Upper lobe of left lung (tissue), 6 donors: ENCODE results near the gene HCST. TPM values are rescaled to one million over a fixed set of nuclear protein-coding genes. Genes with fewer than 3 reads are reported as not detected.
"Not testable (repeated sequence)": the region's sequence is repeated elsewhere in the genome, so short reads cannot be mapped to it uniquely, and the experiment has no call there.

Experiments used
- ATAC-seq, 2 donors: fragments of 200-7000 bp; cut with Tn5 transposase; one replicate each; pipeline ENCODE4 v1.9.1; 2022; ENCODE audit warnings: mild to moderate bottlenecking in 2 of 2, moderate library complexity in 2 of 2; ENCODE audit not compliant: low FRiP score in 2 of 2
- DNase-seq, 2 donors: peaks; one replicate each; pipeline ENCODE4 v3.0.0-alpha.2; 2019 to 2020
- H3K27ac ChIP-seq, 4 donors: fragments of 200-600 bp; sonication (generic); one replicate each; pipeline ENCODE4 v1.5.1; 2016 to 2019
- H3K27me3 ChIP-seq, 4 donors: fragments of 200-600 bp; sonication (generic); one replicate each; pipeline ENCODE4 v1.5.1; 2017 to 2019
- H3K36me3 ChIP-seq, 4 donors: fragments of 200-600 bp; sonication (generic); one replicate each; pipeline ENCODE4 v1.5.1; 2016 to 2019
- H3K4me1 ChIP-seq, 4 donors: fragments of 200-600 bp; sonication (generic); one replicate each; pipeline ENCODE4 v1.5.1; 2018 to 2019
- H3K4me3 ChIP-seq, 4 donors: fragments of 200-600 bp; sonication (generic); one replicate each; pipeline ENCODE4 v1.5.1; 2017 to 2019; ENCODE audit warnings: mild to moderate bottlenecking in 2 of 4, moderate library complexity in 1 of 4
- H3K9me3 ChIP-seq, 4 donors: fragments of 200-600 bp; sonication (generic); one replicate each; pipeline ENCODE4 v1.5.1; 2018 to 2019
- CTCF ChIP-seq, 6 experiments: fragments of 450-650 bp in 4 of 6; fragments of 200-600 bp in 2 of 6; sonication (generic) in 2 of 6; IDR thresholded peaks; one replicate each; pipeline ENCODE4 v1.5.1; 2016 to 2019; ENCODE audit warnings: antibody characterized with exemption in 6 of 6
- EP300 ChIP-seq, 4 donors: sonication (generic); formaldehyde crosslinking; IDR thresholded peaks; one replicate each; pipeline ENCODE4 v1.5.1; 2017; ENCODE audit warnings: antibody characterized with exemption in 4 of 4, control low read depth in 2 of 4
- POLR2A ChIP-seq, 4 donors: fragments of 450-650 bp; IDR thresholded peaks; one replicate each; pipeline ENCODE4 v1.5.1; 2016 to 2017; ENCODE audit warnings: antibody characterized with exemption in 4 of 4, mild to moderate bottlenecking in 2 of 4
- POLR2AphosphoS5 ChIP-seq, 2 donors: sonication (generic); formaldehyde crosslinking; IDR thresholded peaks; one replicate each; pipeline ENCODE4 v1.5.1; 2017; ENCODE audit warnings: antibody characterized with exemption in 2 of 2
- WGBS, 2 donors: methylation state at CpG; one replicate each; pipeline ENCODE4 v1.1.5; 2017 to 2018; 5-methylcytosine and 5-hydroxymethylcytosine counted together
- total RNA-seq, 6 donors: library from RNA; depleted of rRNA in 4 of 6; stranded (reverse); fragments of >200 nt in 4 of 6; gene quantifications; one replicate each; pipeline versions ENCODE4 v1.1.0 to v1.2.1, GENCODE V29; 2016 to 2021
- donor health status: DM: no; HTN: no; CAD: no; lungs with moderate emphysema.
- donor health status: DM: no; HTN: yes; CAD: no; lungs with severe emphysema.

HCST gene
- total RNA-seq, 6 donors from 2014 or later: 10.2 to 40.8 (median 19.9) TPM; not detected in 1

- H3K4me1 ChIP-seq: peaks cover 16 to 26% (median 22%) of the 10 kb centered on the region in 4 donors
- no peaks in the 10 kb centered on the region for H3K9me3 ChIP-seq
- H3K4me3 ChIP-seq: peak overlapping the region in 2 of 4 donors; percentile 9 to 21
- no peak for TF ChIP-seq EP300 (IDR thresholded peaks at IDR 0.05)
- TF ChIP-seq POLR2AphosphoS5 (IDR thresholded peaks at IDR 0.05): no peak
- no peak for TF ChIP-seq POLR2A (IDR thresholded peaks at IDR 0.05)
- TF ChIP-seq CTCF (IDR thresholded peaks at IDR 0.05): no peak
- ATAC-seq (peak; percentile 42 to 70), DNase-seq (peak; percentile 74 to 92)
- H3K36me3 ChIP-seq: no peaks in the 10 kb centered on the region
- no peak overlapping the region for H3K27ac ChIP-seq
- peaks cover 0 to 30% (median 10%) of the 10 kb centered on the region in 4 donors for H3K27me3 ChIP-seq
- WGBS, 2 donors: 3% methylated on average over 21 to 47 of the region's 51 CpGs
Measured at GRCh38 chr19:35869327-35870123, 32.8 kb upstream of the HCST start.

- ATAC-seq, H3K36me3 ChIP-seq, DNase-seq, H3K27ac ChIP-seq, H3K9me3 ChIP-seq: not testable (repeated sequence)
- peaks cover 0 to 30% (median 10%) of the 10 kb centered on the region in 4 donors for H3K27me3 ChIP-seq
- peak overlapping the region in 2 of 4 donors; percentile 9 to 21 for H3K4me3 ChIP-seq
- 42 to 43% methylated on average over 26 of the region's 26 CpGs for WGBS, 2 donors
- H3K4me1 ChIP-seq: peaks cover 16 to 26% (median 22%) of the 10 kb centered on the region in 4 donors
Measured at GRCh38 chr19:35870124-35870736, 32.1 kb upstream of the HCST start.

GRCh38 chr19:35870798-35871197 is 31.5 kb upstream of the HCST start:
- H3K27ac ChIP-seq: no peak overlapping the region
- WGBS, 2 donors: 65 to 76% methylated on average over 12 of the region's 12 CpGs
- no peak for TF ChIP-seq EP300 (IDR thresholded peaks at IDR 0.05)
- TF ChIP-seq POLR2AphosphoS5 (IDR thresholded peaks at IDR 0.05): no peak
- no peak for TF ChIP-seq CTCF (IDR thresholded peaks at IDR 0.05)
- TF ChIP-seq POLR2A (IDR thresholded peaks at IDR 0.05): no peak
- H3K27me3 ChIP-seq: peaks cover 0 to 30% (median 10%) of the 10 kb centered on the region in 4 donors
- H3K4me3 ChIP-seq: no peak overlapping the region
- H3K9me3 ChIP-seq: no peaks in the 10 kb centered on the region
- no peaks in the 10 kb centered on the region for H3K36me3 ChIP-seq
- H3K4me1 ChIP-seq: peaks cover 16 to 26% (median 22%) of the 10 kb centered on the region in 4 donors
- DNase-seq (no peak), ATAC-seq (no peak)

- Histone ChIP-seq H3K4me3 (no peak overlapping the region), H3K36me3 (no peaks in the 10 kb centered on the region), H3K9me3 (no peaks in the 10 kb centered on the region), H3K4me1 (peaks cover 16 to 26% (median 22%) of the 10 kb centered on the region in 4 donors), H3K27ac (no peak overlapping the region), H3K27me3 (peaks cover 0 to 30% (median 10%) of the 10 kb centered on the region in 4 donors)
- TF ChIP-seq POLR2AphosphoS5 (IDR thresholded peaks at IDR 0.05) (no peak), EP300 (IDR thresholded peaks at IDR 0.05) (no peak), CTCF (IDR thresholded peaks at IDR 0.05) (no peak), POLR2A (IDR thresholded peaks at IDR 0.05) (no peak)
- WGBS, 2 donors: 69 to 77% methylated on average over 12 of the region's 12 CpGs
- DNase-seq: no peak
- ATAC-seq: no peak
Measured at GRCh38 chr19:35871611-35872010, 30.7 kb upstream of the HCST start.

- Histone ChIP-seq H3K27ac (no peak overlapping the region), H3K4me1 (peaks cover 16 to 26% (median 22%) of the 10 kb centered on the region in 4 donors), H3K4me3 (no peak overlapping the region), H3K27me3 (peaks cover 0 to 30% (median 10%) of the 10 kb centered on the region in 4 donors), H3K9me3 (no peaks in the 10 kb centered on the region), H3K36me3 (no peaks in the 10 kb centered on the region)
- DNase-seq: no peak
- 80 to 82% methylated on average over 5 of the region's 5 CpGs for WGBS, 2 donors
- no peak for ATAC-seq
- TF ChIP-seq CTCF (IDR thresholded peaks at IDR 0.05) (no peak), POLR2A (IDR thresholded peaks at IDR 0.05) (no peak), EP300 (IDR thresholded peaks at IDR 0.05) (no peak), POLR2AphosphoS5 (IDR thresholded peaks at IDR 0.05) (no peak)
Measured at GRCh38 chr19:35872180-35872579, 30.1 kb upstream of the HCST start.
